ENCODE measurements around the gene USP16.
"Not testable (repeated sequence)": the region's sequence is repeated elsewhere in the genome, so short reads cannot be mapped to it uniquely, and the experiment has no call there.

Gene USP16

GRCh38 chr21:29056538-29057050 is 32.1 kb downstream of the USP16 start:
- no peaks in the 10 kb centered on the region for H3K9me3 ChIP-seq (ENCODE audit: control insufficient read depth in 5 of 5, low read length in 5 of 5)
- peaks cover 53 to 90% (median 75%) of the 10 kb centered on the region in 5 donors for H3K36me3 ChIP-seq (ENCODE audit: control insufficient read depth in 5 of 5, insufficient read depth in 5 of 5, low read length in 5 of 5)
- H3K4me1 ChIP-seq (ENCODE audit: control insufficient read depth in 5 of 5, insufficient read depth in 5 of 5, low read length in 5 of 5) = no peaks in the 10 kb centered on the region
- no peaks in the 10 kb centered on the region for H3K27me3 ChIP-seq (ENCODE audit: control insufficient read depth in 5 of 5, insufficient read depth in 4 of 5, low read length in 5 of 5)
- no peak overlapping the region for H3K9ac ChIP-seq (ENCODE audit: low read length in 5 of 5)
- no peak overlapping the region for H3K4me3 ChIP-seq (ENCODE audit: low read depth in 1 of 5, low read length in 5 of 5)
- no peak overlapping the region for H3K27ac ChIP-seq (ENCODE audit: low read depth, low read length)

DNA sequence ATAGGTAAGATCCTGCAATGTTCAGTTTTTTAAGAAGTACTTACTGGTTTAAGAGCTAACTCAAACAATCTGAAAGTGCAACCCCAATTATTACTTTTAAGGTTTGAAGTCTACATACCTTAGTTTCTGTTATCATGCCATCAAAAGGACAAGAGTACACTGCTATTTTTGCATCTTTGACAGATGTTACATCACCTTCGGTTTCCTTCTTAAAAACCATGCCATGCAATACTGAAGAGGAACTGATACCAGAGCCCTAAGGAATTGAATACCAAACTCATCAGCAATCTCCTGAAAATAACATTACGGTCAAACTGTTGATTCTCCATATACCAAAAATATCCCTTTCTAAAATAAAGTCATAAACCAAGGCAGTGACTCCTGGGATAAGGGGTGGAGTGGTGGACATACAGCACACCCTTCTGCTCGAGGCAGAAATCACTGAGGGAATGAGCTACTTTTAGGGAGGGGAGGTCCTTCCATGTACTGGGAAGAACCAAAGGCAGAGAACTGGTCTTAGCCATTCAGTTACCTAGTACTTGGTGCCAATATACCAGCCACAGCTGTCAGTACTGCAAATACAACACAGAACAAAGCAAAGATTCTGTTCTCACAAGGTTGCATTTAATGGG is 40.5 kb downstream of the USP16 start:
- Histone ChIP-seq H3K36me3 (ENCODE audit: control insufficient read depth in 5 of 5, insufficient read depth in 5 of 5, low read length in 5 of 5) (peaks cover 69 to 86% (median 77%) of the 10 kb centered on the region in 5 donors), H3K27me3 (ENCODE audit: control insufficient read depth in 5 of 5, insufficient read depth in 4 of 5, low read length in 5 of 5) (no peaks in the 10 kb centered on the region), H3K27ac (ENCODE audit: low read depth, low read length) (no peak overlapping the region), H3K4me3 (ENCODE audit: low read depth in 1 of 5, low read length in 5 of 5) (no peak overlapping the region), H3K9ac (ENCODE audit: low read length in 5 of 5) (no peak overlapping the region), H3K4me1 (ENCODE audit: control insufficient read depth in 5 of 5, insufficient read depth in 5 of 5, low read length in 5 of 5) (no peaks in the 10 kb centered on the region), H3K9me3 (ENCODE audit: control insufficient read depth in 5 of 5, low read length in 5 of 5) (no peaks in the 10 kb centered on the region)

- Histone ChIP-seq H3K36me3 (ENCODE audit: control insufficient read depth in 5 of 5, insufficient read depth in 5 of 5, low read length in 5 of 5) (peaks cover 3 to 12% (median 5%) of the 10 kb centered on the region in 5 donors), H3K9me3 (ENCODE audit: control insufficient read depth in 5 of 5, low read length in 5 of 5) (no peaks in the 10 kb centered on the region), H3K4me3 (ENCODE audit: low read depth in 1 of 5, low read length in 5 of 5) (peak overlapping the region; percentile 88 to 98 (median 93)), H3K4me1 (ENCODE audit: control insufficient read depth in 5 of 5, insufficient read depth in 5 of 5, low read length in 5 of 5) (peaks cover 4 to 36% (median 27%) of the 10 kb centered on the region in 5 donors), H3K27me3 (ENCODE audit: control insufficient read depth in 5 of 5, insufficient read depth in 4 of 5, low read length in 5 of 5) (peaks cover 0 to 2% (median 0%) of the 10 kb centered on the region in 5 donors), H3K27ac (ENCODE audit: low read depth, low read length) (peak overlapping the region; percentile 96), H3K9ac (ENCODE audit: low read length in 5 of 5) (peak overlapping the region; percentile 88 to 99 (median 94))
Observed at GRCh38 chr21:29072873-29073221, 48.4 kb downstream of the USP16 start.

- Histone ChIP-seq H3K9ac (ENCODE audit: low read length in 5 of 5) (peak within 1 kb of the TSS; percentile 88 to 99 (median 94)), H3K27ac (ENCODE audit: low read depth, low read length) (peak within 1 kb of the TSS; percentile 96), H3K36me3 (ENCODE audit: control insufficient read depth in 5 of 5, insufficient read depth in 5 of 5, low read length in 5 of 5) (peaks cover 0 to 7% (median 5%) of the 10 kb centered on the region in 5 donors), H3K9me3 (ENCODE audit: control insufficient read depth in 5 of 5, low read length in 5 of 5) (no peaks in the 10 kb centered on the region), H3K4me3 (ENCODE audit: low read depth in 1 of 5, low read length in 5 of 5) (peak within 1 kb of the TSS; percentile 88 to 98 (median 93)), H3K4me1 (ENCODE audit: control insufficient read depth in 5 of 5, insufficient read depth in 5 of 5, low read length in 5 of 5) (peaks cover 4 to 37% (median 28%) of the 10 kb centered on the region in 5 donors), H3K27me3 (ENCODE audit: control insufficient read depth in 5 of 5, insufficient read depth in 4 of 5, low read length in 5 of 5) (peaks cover 0 to 2% (median 0%) of the 10 kb centered on the region in 5 donors)
Observed at GRCh38 chr21:29073222-29074006, 48.9 kb downstream of the USP16 start, which contains the start of gene CCT8. TSS of gene CCT8 (minus strand) at chr21:29073648. CDS start at chr21:29073590, 58 bp downstream.

GRCh38 chr21:29074007-29074376 is 49.5 kb downstream of the USP16 start:
- Histone ChIP-seq H3K4me1 (ENCODE audit: control insufficient read depth in 5 of 5, insufficient read depth in 5 of 5, low read length in 5 of 5) (peaks cover 4 to 42% (median 29%) of the 10 kb centered on the region in 5 donors), H3K4me3 (ENCODE audit: low read depth in 1 of 5, low read length in 5 of 5) (peak overlapping the region; percentile 87 to 97 (median 91)), H3K27me3 (ENCODE audit: control insufficient read depth in 5 of 5, insufficient read depth in 4 of 5, low read length in 5 of 5) (peaks cover 0 to 2% (median 0%) of the 10 kb centered on the region in 5 donors), H3K9ac (ENCODE audit: low read length in 5 of 5) (peak overlapping the region; percentile 70 to 99 (median 81)), H3K9me3 (ENCODE audit: control insufficient read depth in 5 of 5, low read length in 5 of 5) (no peaks in the 10 kb centered on the region), H3K36me3 (ENCODE audit: control insufficient read depth in 5 of 5, insufficient read depth in 5 of 5, low read length in 5 of 5) (peaks cover 0 to 4% (median 2%) of the 10 kb centered on the region in 5 donors), H3K27ac (ENCODE audit: low read depth, low read length) (peak overlapping the region; percentile 96)

DNA sequence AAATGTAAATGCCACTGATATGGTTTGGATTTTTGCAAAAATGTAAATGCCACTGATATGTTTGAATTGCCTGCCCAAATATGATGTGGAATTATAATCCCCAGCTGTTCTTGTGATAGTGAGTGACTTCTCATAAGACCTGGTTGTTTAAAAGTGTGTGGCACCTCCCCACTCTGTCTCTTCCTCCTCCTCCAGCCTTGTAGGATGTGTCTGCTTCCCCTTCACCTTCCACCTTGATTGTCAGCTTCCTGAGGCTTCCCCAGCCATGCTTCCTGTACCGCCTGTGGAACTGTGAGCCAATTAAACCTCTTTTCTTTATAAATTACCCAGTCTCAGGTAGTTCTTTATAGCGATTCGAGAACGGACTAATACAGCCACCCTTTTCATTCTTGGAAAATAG is 50.3 kb downstream of the USP16 start:
- H3K9me3 ChIP-seq (ENCODE audit: control insufficient read depth in 5 of 5, low read length in 5 of 5) = no peaks in the 10 kb centered on the region
- H3K36me3 ChIP-seq (ENCODE audit: control insufficient read depth in 5 of 5, insufficient read depth in 5 of 5, low read length in 5 of 5) = no peaks in the 10 kb centered on the region
- H3K4me3 ChIP-seq (ENCODE audit: low read depth in 1 of 5, low read length in 5 of 5) = no peak overlapping the region
- H3K27ac ChIP-seq (ENCODE audit: low read depth, low read length) = no peak overlapping the region
- H3K27me3 ChIP-seq (ENCODE audit: control insufficient read depth in 5 of 5, insufficient read depth in 4 of 5, low read length in 5 of 5) = peaks cover 0 to 2% (median 0%) of the 10 kb centered on the region in 5 donors
- peaks cover 6 to 45% (median 33%) of the 10 kb centered on the region in 5 donors for H3K4me1 ChIP-seq (ENCODE audit: control insufficient read depth in 5 of 5, insufficient read depth in 5 of 5, low read length in 5 of 5)
- H3K9ac ChIP-seq (ENCODE audit: low read length in 5 of 5) = no peak overlapping the region

DNA sequence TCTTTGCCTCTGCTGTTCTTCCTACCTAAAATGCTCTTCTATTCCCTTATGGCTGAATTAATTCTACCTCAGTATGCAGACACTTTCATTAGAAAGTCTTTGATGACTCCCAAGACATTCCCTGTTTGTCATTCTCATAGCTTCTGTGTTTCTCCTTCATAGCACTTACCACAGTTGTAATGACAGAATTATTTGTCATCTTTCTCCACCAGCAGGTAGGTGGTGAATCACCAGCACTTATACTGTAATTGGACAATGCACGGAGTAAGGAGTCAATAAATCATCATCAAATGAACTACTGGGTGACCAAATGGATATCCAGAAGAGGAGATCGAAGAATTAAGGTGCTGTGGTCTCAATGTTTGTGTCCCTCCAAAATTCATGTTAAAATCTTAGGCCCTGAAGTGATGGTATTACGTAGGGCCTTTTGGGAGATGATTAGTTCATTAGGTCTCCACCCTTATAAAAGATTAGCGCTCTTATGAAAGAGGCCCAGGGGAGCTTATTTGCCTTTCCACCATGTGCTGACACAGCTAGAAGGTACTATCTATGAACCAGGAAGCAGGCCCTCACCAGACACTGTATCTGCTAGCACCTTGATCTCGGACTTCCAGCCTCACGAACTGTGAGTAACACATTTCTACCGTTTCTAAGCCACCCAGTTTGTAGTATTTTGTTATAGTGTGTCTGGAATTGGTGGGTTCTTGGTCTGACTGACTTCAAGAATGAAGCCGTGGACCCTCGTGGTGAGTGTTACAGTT is 51.4 kb downstream of the USP16 start:
- H3K9ac ChIP-seq (ENCODE audit: low read length in 5 of 5) = no peak overlapping the region
- no peaks in the 10 kb centered on the region for H3K36me3 ChIP-seq (ENCODE audit: control insufficient read depth in 5 of 5, insufficient read depth in 5 of 5, low read length in 5 of 5)
- peak overlapping the region in 1 of 5 donors; percentile 63 for H3K4me3 ChIP-seq (ENCODE audit: low read depth in 1 of 5, low read length in 5 of 5)
- H3K27me3 ChIP-seq (ENCODE audit: control insufficient read depth in 5 of 5, insufficient read depth in 4 of 5, low read length in 5 of 5) = peaks cover 0 to 2% (median 0%) of the 10 kb centered on the region in 5 donors
- no peaks in the 10 kb centered on the region for H3K9me3 ChIP-seq (ENCODE audit: control insufficient read depth in 5 of 5, low read length in 5 of 5)
- H3K4me1 ChIP-seq (ENCODE audit: control insufficient read depth in 5 of 5, insufficient read depth in 5 of 5, low read length in 5 of 5) = peaks cover 6 to 47% (median 30%) of the 10 kb centered on the region in 5 donors
- H3K27ac ChIP-seq (ENCODE audit: low read depth, low read length) = no peak overlapping the region

DNA sequence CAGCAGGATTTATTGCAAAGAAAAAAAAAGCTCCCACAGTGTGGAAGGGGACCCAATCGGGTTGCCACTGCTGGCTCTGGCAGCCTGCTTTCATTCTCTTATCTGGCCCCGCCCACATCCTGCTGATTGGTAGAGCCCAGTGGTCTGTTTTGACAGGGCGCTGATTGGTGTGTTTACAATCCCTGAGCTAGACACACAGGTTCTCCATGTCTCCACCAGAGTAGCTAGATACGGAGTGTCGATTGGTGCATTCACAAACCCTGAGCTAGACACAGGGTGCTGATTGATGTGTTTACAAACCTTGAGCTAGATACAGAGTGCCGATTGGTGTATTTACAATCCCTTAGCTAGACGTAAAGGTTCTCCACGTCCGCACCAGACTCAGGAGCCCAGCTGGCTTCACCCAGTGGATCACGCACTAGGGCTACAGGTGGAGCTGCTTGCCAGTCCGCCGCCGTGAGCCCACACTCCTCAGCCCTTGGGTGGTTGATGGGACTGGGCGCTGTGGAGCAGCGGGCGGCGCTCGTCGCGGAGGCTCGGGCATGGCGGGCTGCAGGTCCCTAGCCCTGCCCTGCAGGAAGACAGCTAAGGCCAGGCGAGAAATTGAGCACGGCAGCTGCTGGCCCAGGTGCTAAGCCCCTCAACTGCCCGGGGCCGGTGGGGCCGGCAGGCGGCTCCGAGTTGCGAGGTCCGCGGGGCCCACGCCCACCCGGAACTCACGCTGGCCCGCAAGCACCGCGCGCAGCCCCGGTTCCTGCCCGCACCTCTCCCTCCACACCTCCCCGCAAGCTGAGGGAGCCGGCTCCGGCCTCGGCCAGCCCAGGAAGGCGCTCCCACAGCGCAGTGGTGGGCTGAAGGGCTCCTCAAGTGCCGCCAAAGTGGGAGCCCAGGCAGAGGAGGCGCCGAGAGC is 52.5 kb downstream of the USP16 start:
- H3K9me3 ChIP-seq (ENCODE audit: control insufficient read depth in 5 of 5, low read length in 5 of 5); H3K27me3 ChIP-seq (ENCODE audit: control insufficient read depth in 5 of 5, insufficient read depth in 4 of 5, low read length in 5 of 5); H3K36me3 ChIP-seq (ENCODE audit: control insufficient read depth in 5 of 5, insufficient read depth in 5 of 5, low read length in 5 of 5): not testable (repeated sequence)
- H3K9ac ChIP-seq (ENCODE audit: low read length in 5 of 5) = peak overlapping the region in 3 of 5 donors; percentile 56 to 71 (median 69)
- H3K27ac ChIP-seq (ENCODE audit: low read depth, low read length) = peak overlapping the region; percentile 37
- peak overlapping the region; percentile 59 to 71 (median 63) for H3K4me3 ChIP-seq (ENCODE audit: low read depth in 1 of 5, low read length in 5 of 5)
- H3K4me1 ChIP-seq (ENCODE audit: control insufficient read depth in 5 of 5, insufficient read depth in 5 of 5, low read length in 5 of 5) = peaks cover 6 to 37% (median 19%) of the 10 kb centered on the region in 5 donors

DNA sequence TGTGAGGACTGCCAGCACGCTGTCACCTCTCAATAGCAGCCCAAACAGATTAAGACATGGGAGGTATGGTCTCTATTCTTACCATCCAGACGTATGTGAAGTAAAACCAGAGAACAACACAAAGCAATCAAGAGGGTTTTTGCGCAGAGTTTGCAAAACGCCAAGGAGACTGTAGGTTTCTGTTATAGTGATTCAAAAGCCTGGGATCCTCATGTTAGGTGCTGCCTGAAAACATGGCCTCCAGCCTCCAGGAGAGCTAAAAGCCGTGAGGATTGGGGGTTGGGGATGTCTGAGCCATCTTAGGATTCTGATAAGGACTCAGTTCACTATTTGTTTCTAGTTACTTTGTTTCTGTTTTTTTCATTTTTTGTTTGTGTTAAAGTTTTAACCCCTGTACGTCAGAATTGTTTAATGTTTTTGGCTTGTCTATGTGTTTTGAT is 53.2 kb downstream of the USP16 start:
- H3K9me3 ChIP-seq (ENCODE audit: control insufficient read depth in 5 of 5, low read length in 5 of 5) = no peaks in the 10 kb centered on the region
- H3K9ac ChIP-seq (ENCODE audit: low read length in 5 of 5) = peak overlapping the region in 3 of 5 donors; percentile 56 to 71 (median 69)
- peak overlapping the region; percentile 37 for H3K27ac ChIP-seq (ENCODE audit: low read depth, low read length)
- H3K27me3 ChIP-seq (ENCODE audit: control insufficient read depth in 5 of 5, insufficient read depth in 4 of 5, low read length in 5 of 5) = peaks cover 0 to 2% (median 0%) of the 10 kb centered on the region in 5 donors
- H3K4me3 ChIP-seq (ENCODE audit: low read depth in 1 of 5, low read length in 5 of 5) = peak overlapping the region; percentile 59 to 71 (median 61)
- peaks cover 2 to 30% (median 13%) of the 10 kb centered on the region in 5 donors for H3K4me1 ChIP-seq (ENCODE audit: control insufficient read depth in 5 of 5, insufficient read depth in 5 of 5, low read length in 5 of 5)
- H3K36me3 ChIP-seq (ENCODE audit: control insufficient read depth in 5 of 5, insufficient read depth in 5 of 5, low read length in 5 of 5) = no peaks in the 10 kb centered on the region

Measured in subcutaneous abdominal adipose tissue (tissue), 5 donors.